ENCODE results near the gene MRTFA.
"Not testable (repeated sequence)": the region's sequence is repeated elsewhere in the genome, so short reads cannot be mapped to it uniquely, and the experiment has no call there.

The MRTFA gene

DNA sequence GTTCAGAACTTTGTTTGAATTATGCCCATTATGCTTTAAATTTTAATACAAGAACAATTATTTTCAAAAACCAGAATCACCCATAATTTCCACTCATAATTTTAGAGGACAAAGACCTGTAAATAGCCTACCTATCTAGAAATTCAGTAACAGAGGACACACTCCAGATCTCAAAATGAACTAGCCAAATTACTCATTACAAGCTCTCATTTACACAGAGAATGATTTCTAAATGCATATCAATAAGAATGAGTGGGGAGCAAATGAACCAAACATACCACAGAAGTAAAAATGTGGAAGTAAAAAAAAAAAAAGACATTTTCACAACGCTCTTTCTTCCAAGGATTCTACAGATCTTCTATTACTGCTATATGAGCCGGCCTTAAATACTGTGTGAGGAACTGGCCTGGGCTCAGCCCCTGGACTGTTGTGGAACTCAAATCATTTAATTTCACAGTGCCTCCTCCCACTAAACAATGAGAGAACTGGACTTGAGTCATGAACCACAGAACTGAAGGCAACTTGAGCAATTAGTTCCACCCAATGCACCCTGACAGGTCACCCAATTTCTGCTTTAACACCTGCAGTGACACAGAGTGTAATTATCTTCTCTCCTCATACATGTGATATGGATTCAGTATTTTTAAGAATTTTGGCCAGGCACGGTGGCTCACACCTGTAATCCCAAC lies 8.0 kb downstream of the MRTFA start:
- H3K4me3 ChIP-seq, result no peak overlapping the region
- no peaks in the 10 kb centered on the region for H3K27me3 ChIP-seq (ENCODE audit: low read depth)
- H3K4me1 ChIP-seq, result peaks cover 18% of the 10 kb centered on the region
- in situ Hi-C loops (cut with MboI; ENCODE audit: low sequenced_read_pairs), result no loop called here
- DNase-seq (ENCODE audit: low spot score in 2 of 2), result no peak
- no peaks in the 10 kb centered on the region; the same call in 1 of the 2 replicates for H3K36me3 ChIP-seq (replicated peaks)
- H3K9me3 ChIP-seq, result no peaks in the 10 kb centered on the region

- Histone ChIP-seq H3K9me3 (no peaks in the 10 kb centered on the region), H3K4me1 (peaks cover 18% of the 10 kb centered on the region), H3K36me3 (replicated peaks) (no peaks in the 10 kb centered on the region; the same call in 1 of the 2 replicates), H3K27me3 (ENCODE audit: low read depth) (no peaks in the 10 kb centered on the region), H3K4me3 (no peak overlapping the region)
- no peak for DNase-seq (ENCODE audit: low spot score in 2 of 2)
- in situ Hi-C loops (cut with MboI; ENCODE audit: low sequenced_read_pairs), result no loop called here
These were observed 8.9 kb downstream of the MRTFA start for GRCh38 chr22:40627612-40628011.

- Histone ChIP-seq H3K27me3 (ENCODE audit: low read depth) (no peaks in the 10 kb centered on the region), H3K4me1 (peaks cover 18% of the 10 kb centered on the region), H3K4me3 (no peak overlapping the region), H3K9me3 (no peaks in the 10 kb centered on the region), H3K36me3 (replicated peaks) (no peaks in the 10 kb centered on the region; the same call in 1 of the 2 replicates)
- in situ Hi-C loops (cut with MboI; ENCODE audit: low sequenced_read_pairs), result no loop called here
- no peak for DNase-seq (ENCODE audit: low spot score in 2 of 2)
These were observed 9.7 kb downstream of the MRTFA start for GRCh38 chr22:40626851-40627250.

GRCh38 chr22:40625794-40626193 lies 10.7 kb downstream of the MRTFA start:
- in situ Hi-C loops (cut with MboI; ENCODE audit: low sequenced_read_pairs), result not testable (repeated sequence)
- H3K4me1 ChIP-seq, result peaks cover 17% of the 10 kb centered on the region

DNA sequence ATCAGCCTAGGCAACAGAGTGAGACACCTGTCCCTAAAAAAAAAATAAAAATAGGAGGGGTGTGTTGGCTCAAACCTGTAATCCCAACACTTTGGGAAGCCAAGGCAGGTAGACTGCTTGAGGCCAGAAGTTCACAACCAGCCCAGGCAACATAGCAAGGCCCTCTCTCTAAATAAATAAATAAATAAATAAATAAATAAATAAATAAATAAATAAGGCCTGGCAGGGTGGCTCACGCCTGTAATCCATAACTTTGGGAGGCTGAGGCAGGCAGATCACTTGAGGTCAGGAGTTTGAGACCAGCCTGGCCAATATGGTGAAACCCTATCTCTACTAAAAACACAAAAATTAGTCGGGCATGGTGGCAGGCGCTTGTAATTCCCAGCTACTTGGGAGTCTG lies 11.2 kb downstream of the MRTFA start:
- in situ Hi-C loops (cut with MboI; ENCODE audit: low sequenced_read_pairs); H3K9me3 ChIP-seq; H3K4me3 ChIP-seq; H3K36me3 ChIP-seq (replicated peaks); H3K27me3 ChIP-seq (ENCODE audit: low read depth); DNase-seq (ENCODE audit: low spot score in 2 of 2): not testable (repeated sequence)
- peaks cover 17% of the 10 kb centered on the region for H3K4me1 ChIP-seq

More at GRCh38 chr22:40625794-40626193, 10.7 kb downstream of the MRTFA start:
- H3K4me3 ChIP-seq; DNase-seq (ENCODE audit: low spot score in 2 of 2); H3K36me3 ChIP-seq (replicated peaks); H3K27me3 ChIP-seq (ENCODE audit: low read depth); H3K9me3 ChIP-seq: not testable (repeated sequence)

- in situ Hi-C loops (cut with MboI; ENCODE audit: low sequenced_read_pairs), result no loop called here
- peaks cover 17% of the 10 kb centered on the region for H3K4me1 ChIP-seq
- H3K36me3 ChIP-seq (replicated peaks), result no peaks in the 10 kb centered on the region
- no peak overlapping the region for H3K4me3 ChIP-seq
- H3K9me3 ChIP-seq, result no peaks in the 10 kb centered on the region
- no peak for DNase-seq (ENCODE audit: low spot score in 2 of 2)
- H3K27me3 ChIP-seq (ENCODE audit: low read depth), result no peaks in the 10 kb centered on the region
These were observed 11.7 kb downstream of the MRTFA start for GRCh38 chr22:40624770-40625169.

DNA sequence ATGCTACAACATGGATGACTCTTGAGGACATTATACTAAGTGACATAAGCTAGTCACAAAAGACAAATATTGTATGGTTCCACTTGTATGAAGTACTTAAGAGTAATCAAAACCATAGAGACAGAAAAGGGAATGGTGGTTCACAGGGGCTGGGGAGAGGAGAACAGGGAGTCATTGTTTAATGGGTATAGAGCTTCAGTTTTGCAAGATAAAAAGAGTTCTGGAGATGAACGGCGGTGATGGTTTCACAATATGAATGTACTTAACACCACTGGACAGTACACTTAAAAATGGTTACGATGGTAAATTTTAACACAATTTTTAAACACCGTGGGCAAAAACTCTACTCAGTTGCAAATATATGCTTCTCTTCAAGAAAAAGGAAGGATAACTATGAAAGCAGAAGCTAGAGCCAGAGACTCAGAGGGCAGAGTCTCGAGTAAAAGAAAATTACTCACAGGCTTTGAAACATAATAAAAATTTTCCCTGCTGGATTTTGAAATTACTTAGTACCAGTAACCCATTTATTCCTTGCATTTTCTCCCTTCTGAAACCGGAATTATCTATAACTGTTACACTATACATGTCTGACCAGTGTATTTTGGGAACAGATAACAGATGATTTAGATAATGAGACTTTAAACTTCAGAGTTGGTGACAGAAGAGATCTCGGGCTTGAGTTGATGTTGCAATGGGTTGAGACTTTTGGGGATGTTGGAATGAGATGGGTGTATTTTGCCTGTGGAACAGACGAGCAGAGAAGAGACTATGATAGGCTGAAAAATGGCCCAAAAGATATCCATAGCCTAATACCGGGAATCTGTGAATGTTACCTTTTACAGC lies 15.0 kb downstream of the MRTFA start:
- H3K27me3 ChIP-seq (ENCODE audit: low read depth), result no peaks in the 10 kb centered on the region
- peaks cover 11% of the 10 kb centered on the region for H3K4me1 ChIP-seq
- no peaks in the 10 kb centered on the region for H3K36me3 ChIP-seq (replicated peaks)
- no peaks in the 10 kb centered on the region for H3K9me3 ChIP-seq
- no peak overlapping the region for H3K4me3 ChIP-seq
- in situ Hi-C loops (cut with MboI; ENCODE audit: low sequenced_read_pairs), result no loop called here
- no peak for DNase-seq (ENCODE audit: low spot score in 2 of 2)

DNA sequence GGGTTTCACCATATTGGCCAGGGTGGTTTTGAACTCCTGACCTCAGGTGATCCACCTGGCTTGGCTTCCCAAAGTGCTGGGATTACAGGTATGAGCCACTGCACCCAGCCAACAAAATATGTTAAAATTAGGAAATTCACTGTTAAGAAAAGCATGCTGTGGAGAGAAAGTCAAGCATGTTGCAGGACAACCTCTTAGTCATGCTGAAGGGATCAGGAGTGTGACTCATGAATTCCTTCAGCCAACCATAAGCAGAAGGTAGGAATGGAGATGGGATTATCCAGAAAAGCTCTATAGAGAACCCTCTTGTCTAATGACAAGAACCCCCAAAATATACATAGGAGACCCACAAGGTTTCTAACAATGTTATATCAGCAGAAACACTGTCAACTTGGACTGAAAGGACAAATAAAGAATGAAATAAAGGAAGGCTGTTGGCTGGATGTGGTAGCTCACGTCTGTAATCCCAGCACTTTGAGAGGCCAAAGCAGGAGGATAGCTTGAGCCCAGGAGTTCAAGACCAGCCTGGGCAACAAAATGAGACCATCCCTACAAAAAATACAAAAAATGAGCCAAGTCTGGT lies 16.0 kb downstream of the MRTFA start:
- in situ Hi-C loops (cut with MboI; ENCODE audit: low sequenced_read_pairs), result no loop called here
- Histone ChIP-seq H3K36me3 (replicated peaks) (no peaks in the 10 kb centered on the region), H3K4me3 (no peak overlapping the region), H3K9me3 (no peaks in the 10 kb centered on the region), H3K27me3 (ENCODE audit: low read depth) (no peaks in the 10 kb centered on the region), H3K4me1 (peaks cover 11% of the 10 kb centered on the region)
- DNase-seq (ENCODE audit: low spot score in 2 of 2), result no peak

DNA sequence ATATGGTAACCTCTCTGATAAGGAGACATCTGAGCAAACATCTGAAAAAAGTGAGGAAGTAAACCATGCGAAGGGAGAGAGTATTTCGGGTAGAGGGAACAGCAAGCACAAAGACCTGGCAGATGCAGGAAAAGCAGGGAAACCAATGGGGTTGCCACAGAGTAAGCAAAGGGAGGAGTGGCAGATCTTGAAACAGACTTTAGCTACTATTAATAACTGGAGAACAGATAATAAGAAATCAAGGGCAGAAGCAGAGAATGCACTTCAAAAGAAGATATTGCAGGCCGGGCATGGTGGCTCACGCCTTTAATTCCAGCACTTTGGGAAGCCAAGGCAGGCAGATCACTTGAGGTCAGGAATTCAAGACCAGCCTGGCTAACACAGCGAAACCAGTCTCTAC lies 18.1 kb downstream of the MRTFA start:
- in situ Hi-C loops (cut with MboI; ENCODE audit: low sequenced_read_pairs), result no loop called here
- Histone ChIP-seq H3K4me3 (no peak overlapping the region), H3K36me3 (replicated peaks) (no peaks in the 10 kb centered on the region), H3K4me1 (peaks cover 5% of the 10 kb centered on the region), H3K27me3 (ENCODE audit: low read depth) (no peaks in the 10 kb centered on the region), H3K9me3 (no peaks in the 10 kb centered on the region)
- no peak for DNase-seq (ENCODE audit: low spot score in 2 of 2)

DNA sequence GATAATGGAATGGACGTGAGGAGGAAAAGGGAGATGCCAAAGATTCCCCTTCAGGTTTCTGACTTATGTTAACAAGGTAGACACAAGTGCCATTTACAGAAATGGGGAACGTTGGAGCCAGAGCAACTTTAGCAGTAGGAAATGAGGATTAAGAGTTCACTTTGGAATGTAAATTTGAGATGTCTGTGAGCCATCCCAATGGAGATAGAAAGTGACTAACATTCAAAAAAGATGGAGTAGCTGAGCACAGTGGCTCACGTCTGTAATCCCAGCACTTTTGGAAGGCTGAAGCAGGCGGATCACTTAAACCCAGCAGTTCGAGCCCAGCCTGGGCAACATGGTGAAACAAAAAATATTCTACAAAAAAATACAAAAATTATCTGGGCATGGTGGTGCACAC lies 19.9 kb downstream of the MRTFA start:
- Histone ChIP-seq H3K27me3 (ENCODE audit: low read depth) (no peaks in the 10 kb centered on the region), H3K4me3 (no peak overlapping the region), H3K4me1 (peaks cover 15% of the 10 kb centered on the region), H3K36me3 (replicated peaks) (no peaks in the 10 kb centered on the region), H3K9me3 (no peaks in the 10 kb centered on the region)
- no peak for DNase-seq (ENCODE audit: low spot score in 2 of 2)
- in situ Hi-C loops (cut with MboI; ENCODE audit: low sequenced_read_pairs), result no loop called here

- Histone ChIP-seq H3K27me3 (ENCODE audit: low read depth) (no peaks in the 10 kb centered on the region), H3K36me3 (replicated peaks) (no peaks in the 10 kb centered on the region), H3K4me3 (no peak overlapping the region), H3K9me3 (no peaks in the 10 kb centered on the region), H3K4me1 (peaks cover 18% of the 10 kb centered on the region)
- DNase-seq (ENCODE audit: low spot score in 2 of 2), result no peak
- in situ Hi-C loops (cut with MboI; ENCODE audit: low sequenced_read_pairs), result no loop called here
These were observed 23.5 kb downstream of the MRTFA start for GRCh38 chr22:40613067-40613466.

DNA sequence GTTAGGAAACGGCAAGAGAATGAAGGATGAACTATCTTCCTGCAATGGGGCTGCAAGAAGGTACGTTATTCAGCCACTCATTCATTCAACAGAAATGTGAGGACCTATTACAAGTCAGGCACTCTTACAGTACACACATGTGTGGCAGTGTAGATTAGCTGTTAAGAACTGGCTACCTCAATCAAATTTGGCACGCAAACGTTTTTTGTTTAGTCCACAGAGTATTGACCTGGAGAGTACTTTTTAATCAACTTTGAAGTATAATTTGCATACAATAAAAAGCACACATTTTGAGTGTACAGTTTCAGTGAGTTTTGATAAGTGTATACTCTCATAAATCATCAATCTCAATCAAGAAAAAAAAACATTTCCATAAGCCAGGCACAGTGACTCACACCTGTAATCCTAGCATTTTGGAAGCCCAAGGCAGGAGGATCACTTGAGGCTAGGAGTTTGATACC lies 24.2 kb downstream of the MRTFA start:
- Histone ChIP-seq H3K27me3 (ENCODE audit: low read depth) (no peaks in the 10 kb centered on the region), H3K4me1 (peaks cover 25% of the 10 kb centered on the region), H3K36me3 (replicated peaks) (no peaks in the 10 kb centered on the region), H3K4me3 (no peak overlapping the region), H3K9me3 (no peaks in the 10 kb centered on the region)
- DNase-seq (ENCODE audit: low spot score in 2 of 2), result no peak
- in situ Hi-C loops (cut with MboI; ENCODE audit: low sequenced_read_pairs), result no loop called here

DNA sequence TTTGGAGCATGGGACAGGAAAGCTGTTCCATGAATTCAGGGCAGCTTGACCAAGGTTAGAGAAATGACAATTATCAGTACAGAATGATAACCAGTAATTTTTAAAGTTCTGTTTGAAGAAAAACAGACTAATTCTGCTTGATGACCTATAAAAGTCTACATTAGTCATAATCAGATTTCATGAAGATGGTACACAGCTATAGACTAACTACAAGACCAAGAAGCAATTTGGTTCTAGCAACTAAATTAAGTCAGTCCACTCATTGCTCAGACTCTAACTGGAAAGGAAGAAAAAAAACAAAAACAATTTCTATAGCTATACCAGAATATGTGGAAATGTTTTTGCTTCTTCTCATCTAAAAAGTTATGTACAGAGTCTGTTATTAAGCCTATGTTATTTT lies 24.9 kb downstream of the MRTFA start:
- in situ Hi-C loops (cut with MboI; ENCODE audit: low sequenced_read_pairs), result no loop called here

DNA sequence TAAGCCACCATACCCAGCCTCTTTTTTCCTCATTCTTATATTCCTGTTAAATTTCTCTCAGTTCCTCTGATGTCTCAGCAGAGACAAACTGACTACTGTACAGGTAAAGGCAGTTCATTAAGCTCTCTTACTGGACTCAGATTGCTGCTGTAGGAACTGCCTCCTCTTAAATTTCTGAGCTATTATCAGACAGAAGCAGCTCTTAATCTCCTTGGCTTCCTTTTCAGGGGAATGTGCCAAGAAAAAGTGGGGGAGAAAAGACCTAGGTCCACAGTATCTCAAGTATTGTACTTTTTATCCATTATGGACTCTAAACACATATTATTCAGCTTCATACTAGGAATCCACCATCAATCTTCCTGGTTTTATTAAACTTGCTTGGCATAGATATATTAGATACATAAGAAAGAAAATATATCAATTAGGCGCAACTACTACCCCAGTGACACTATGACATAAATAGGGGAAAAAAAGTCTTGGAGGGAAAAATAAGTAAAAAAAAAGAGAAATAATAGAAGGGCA lies 26.1 kb downstream of the MRTFA start:
- Histone ChIP-seq H3K9me3 (no peaks in the 10 kb centered on the region), H3K4me1 (peaks cover 45% of the 10 kb centered on the region), H3K27me3 (ENCODE audit: low read depth) (no peaks in the 10 kb centered on the region), H3K36me3 (replicated peaks) (no peaks in the 10 kb centered on the region), H3K4me3 (no peak overlapping the region)
- in situ Hi-C loops (cut with MboI; ENCODE audit: low sequenced_read_pairs), result no loop called here
- no peak for DNase-seq (ENCODE audit: low spot score in 2 of 2)

More for the DNA sequence above, 24.9 kb downstream of the MRTFA start:
- Histone ChIP-seq H3K27me3 (ENCODE audit: low read depth) (no peaks in the 10 kb centered on the region), H3K9me3 (no peaks in the 10 kb centered on the region), H3K36me3 (replicated peaks) (no peaks in the 10 kb centered on the region), H3K4me1 (peaks cover 33% of the 10 kb centered on the region), H3K4me3 (no peak overlapping the region)
- no peak for DNase-seq (ENCODE audit: low spot score in 2 of 2)

Data from HAP-1 (cell line).